Measurements from ENCODE around the gene MPZ. TPM values are rescaled to one million over a fixed set of nuclear protein-coding genes. Genes with fewer than 3 reads are reported as not detected.

The MPZ gene
- total RNA-seq, 4 donors from 2014 or later, result 1.4 to 3.0 (median 1.6) TPM

GRCh38 chr1:161297415-161297814, 12.4 kb downstream of the MPZ start:
- H3K27me3 ChIP-seq, result no peaks in the 10 kb centered on the region
- H3K4me3 ChIP-seq, result no peak overlapping the region
- no peaks in the 10 kb centered on the region for H3K4me1 ChIP-seq
- in situ Hi-C loops (cut with MboI; ENCODE audit: low pct_ligation_motif_present in 1 of 4, low pct_unique_long_range_greater_than_20kb in 1 of 4, low sequenced_read_pairs in 3 of 4) (no loop called here), intact Hi-C loops (cut with DNase I; ENCODE audit: low total_unique reads) (no loop called here)
- no peaks in the 10 kb centered on the region for H3K36me3 ChIP-seq
- H3K9me3 ChIP-seq, result no peaks in the 10 kb centered on the region
- no peak for DNase-seq
- TF ChIP-seq CTCF (IDR thresholded peaks at IDR 0.05) (no peak), POLR2AphosphoS5 (IDR thresholded peaks at IDR 0.05) (no peak), POLR2A (IDR thresholded peaks at IDR 0.05) (no peak), EP300 (IDR thresholded peaks at IDR 0.05; ENCODE audit: low read depth) (no peak)
- H3K27ac ChIP-seq, result no peak overlapping the region

GRCh38 chr1:161290779-161291178, 19.0 kb downstream of the MPZ start:
- intact Hi-C loops (cut with DNase I; ENCODE audit: low total_unique reads), result no loop called here
- TF ChIP-seq POLR2AphosphoS5 (IDR thresholded peaks at IDR 0.05), result no peak
- no peak for TF ChIP-seq EP300 (IDR thresholded peaks at IDR 0.05; ENCODE audit: low read depth)
- TF ChIP-seq POLR2A (IDR thresholded peaks at IDR 0.05), result no peak
- TF ChIP-seq CTCF (IDR thresholded peaks at IDR 0.05), result no peak
- Histone ChIP-seq H3K4me1 (no peaks in the 10 kb centered on the region), H3K27ac (no peak overlapping the region), H3K4me3 (no peak overlapping the region), H3K9me3 (no peaks in the 10 kb centered on the region), H3K36me3 (no peaks in the 10 kb centered on the region), H3K27me3 (no peaks in the 10 kb centered on the region)
- no peak for DNase-seq
- in situ Hi-C loops (cut with MboI; ENCODE audit: low pct_ligation_motif_present in 1 of 4, low pct_unique_long_range_greater_than_20kb in 1 of 4, low sequenced_read_pairs in 3 of 4), result no loop called here
- 81% methylated on average over 1 of the region's 1 CpG; no CpG with 5 or more reads in 1 of the 2 donors for WGBS, 2 donors (ENCODE audit: low coverage in 1 of 2)

- no peak for DNase-seq
- Histone ChIP-seq H3K4me1 (no peaks in the 10 kb centered on the region), H3K27me3 (no peaks in the 10 kb centered on the region), H3K9me3 (no peaks in the 10 kb centered on the region), H3K27ac (no peak overlapping the region), H3K4me3 (no peak overlapping the region), H3K36me3 (no peaks in the 10 kb centered on the region)
- TF ChIP-seq CTCF (IDR thresholded peaks at IDR 0.05), result no peak
- TF ChIP-seq POLR2AphosphoS5 (IDR thresholded peaks at IDR 0.05), result no peak
- no peak for TF ChIP-seq EP300 (IDR thresholded peaks at IDR 0.05; ENCODE audit: low read depth)
- no peak for TF ChIP-seq POLR2A (IDR thresholded peaks at IDR 0.05)
- WGBS, 2 donors (ENCODE audit: low coverage in 1 of 2), result 60 to 78% methylated on average over 3 of the region's 3 CpGs
- in situ Hi-C loops (cut with MboI; ENCODE audit: low pct_ligation_motif_present in 1 of 4, low pct_unique_long_range_greater_than_20kb in 1 of 4, low sequenced_read_pairs in 3 of 4) (no loop called here), intact Hi-C loops (cut with DNase I; ENCODE audit: low total_unique reads) (no loop called here)
These were observed 22.2 kb downstream of the MPZ start for GRCh38 chr1:161287482-161288054.

GRCh38 chr1:161285521-161285920, 24.2 kb downstream of the MPZ start:
- in situ Hi-C loops (cut with MboI; ENCODE audit: low pct_ligation_motif_present in 1 of 4, low pct_unique_long_range_greater_than_20kb in 1 of 4, low sequenced_read_pairs in 3 of 4) (no loop called here), intact Hi-C loops (cut with DNase I; ENCODE audit: low total_unique reads) (no loop called here)
- DNase-seq, result no peak
- no peaks in the 10 kb centered on the region for H3K9me3 ChIP-seq
- no peak overlapping the region for H3K4me3 ChIP-seq
- H3K27ac ChIP-seq, result no peak overlapping the region
- no peaks in the 10 kb centered on the region for H3K27me3 ChIP-seq
- WGBS, 2 donors (ENCODE audit: low coverage in 1 of 2), result 66 to 83% methylated on average over 4 to 5 of the region's 5 CpGs
- TF ChIP-seq POLR2A (IDR thresholded peaks at IDR 0.05), result no peak
- no peaks in the 10 kb centered on the region for H3K36me3 ChIP-seq
- H3K4me1 ChIP-seq, result no peaks in the 10 kb centered on the region

- no peaks in the 10 kb centered on the region for H3K36me3 ChIP-seq
- 93 to 98% methylated on average over 2 of the region's 2 CpGs for WGBS, 2 donors (ENCODE audit: low coverage in 1 of 2)
- H3K27ac ChIP-seq, result no peak overlapping the region
- no peak overlapping the region for H3K4me3 ChIP-seq
- H3K9me3 ChIP-seq, result no peaks in the 10 kb centered on the region
- H3K27me3 ChIP-seq, result no peaks in the 10 kb centered on the region
- intact Hi-C loops (cut with DNase I; ENCODE audit: low total_unique reads), result no loop called here
- in situ Hi-C loops (cut with MboI; ENCODE audit: low pct_ligation_motif_present in 1 of 4, low pct_unique_long_range_greater_than_20kb in 1 of 4, low sequenced_read_pairs in 3 of 4), result no loop called here
- H3K4me1 ChIP-seq, result no peaks in the 10 kb centered on the region
- TF ChIP-seq CTCF (IDR thresholded peaks at IDR 0.05) (no peak), POLR2A (IDR thresholded peaks at IDR 0.05) (no peak), EP300 (IDR thresholded peaks at IDR 0.05; ENCODE audit: low read depth) (no peak), POLR2AphosphoS5 (IDR thresholded peaks at IDR 0.05) (no peak)
- no peak for DNase-seq
These were observed 24.7 kb downstream of the MPZ start for GRCh38 chr1:161285113-161285512.
